NCI-H128 (cell line): ENCODE data around the gene CGRRF1.

Source experiments
- DNase-seq: peaks from one replicate; lab custom pipeline; 2025; ENCODE audit not compliant: unreplicated experiment; lab: John Stamatoyannopoulos, UW

The CGRRF1 gene

GRCh38 chr14:54574528-54574927 lies 64.8 kb downstream of the CGRRF1 start:
- DNase-seq: no peak

GRCh38 chr14:54577494-54577893 lies 67.8 kb downstream of the CGRRF1 start:
- no peak for DNase-seq

GRCh38 chr14:54577977-54578376 lies 68.3 kb downstream of the CGRRF1 start:
- DNase-seq: no peak

GRCh38 chr14:54579621-54580020 lies 69.9 kb downstream of the CGRRF1 start:
- DNase-seq: no peak

GRCh38 chr14:54580933-54581332 lies 71.2 kb downstream of the CGRRF1 start:
- DNase-seq: no peak

GRCh38 chr14:54582334-54582733 lies 72.6 kb downstream of the CGRRF1 start:
- DNase-seq: no peak

GRCh38 chr14:54584097-54584496 lies 74.4 kb downstream of the CGRRF1 start:
- DNase-seq: no peak

- DNase-seq: no peak
These were observed 75.5 kb downstream of the CGRRF1 start for GRCh38 chr14:54585214-54585613.
